ENCODE results near the gene UBE2I.

GRCh38 chr16:1342526-1343427 is 33.3 kb downstream of the UBE2I start:
- no peak for TF ChIP-seq SMAD3 (CRISPR knock-in tag; IDR thresholded peaks at IDR 0.05; ENCODE audit: borderline replicate concordance)
- no peak for TF ChIP-seq CTCF (IDR thresholded peaks at IDR 0.05)
- TF ChIP-seq CREB1 (CRISPR knock-in tag; IDR thresholded peaks at IDR 0.05) = no peak
- TF ChIP-seq PRDM15 (CRISPR knock-in tag; IDR thresholded peaks at IDR 0.05) = no peak
- no peak for TF ChIP-seq NR1H2 (CRISPR knock-in tag; IDR thresholded peaks at IDR 0.05)
- TF ChIP-seq RELA (CRISPR knock-in tag; IDR thresholded peaks at IDR 0.05; ENCODE audit: borderline replicate concordance) = no peak
- no peak for TF ChIP-seq ATF2 (CRISPR knock-in tag; IDR thresholded peaks at IDR 0.05; ENCODE audit: borderline replicate concordance, low read depth)
- no peak for TF ChIP-seq E2F1 (CRISPR knock-in tag; IDR thresholded peaks at IDR 0.05)
- 0 out of 2 replicates have a peak, but pooled peaks have one; percentile 37 for TF ChIP-seq MAX (CRISPR knock-in tag; IDR thresholded peaks at IDR 0.05)
- TF ChIP-seq USF2 (CRISPR knock-in tag; IDR thresholded peaks at IDR 0.05) = no peak
- TF ChIP-seq NR2C2 (CRISPR knock-in tag; IDR thresholded peaks at IDR 0.05) = no peak
- no peak for TF ChIP-seq FOXP1 (CRISPR knock-in tag; IDR thresholded peaks at IDR 0.05; ENCODE audit: borderline replicate concordance)
- TF ChIP-seq EMX1 (CRISPR knock-in tag; IDR thresholded peaks at IDR 0.05) = no peak
- TF ChIP-seq NFYB (CRISPR knock-in tag; conservative IDR thresholded peaks at IDR 0.05; ENCODE audit: low read depth) = peak; percentile 77

Measured in WTC11 (cell line).